HG02852 (cell line): ENCODE results near the gene USP36.
A peak's percentile ranks its signal among the peaks of the same experiment; 100 is the strongest.
"Not testable (repeated sequence)": the region's sequence is repeated elsewhere in the genome, so short reads cannot be mapped to it uniquely, and the experiment has no call there.

ENCODE experiments used
- ATAC-seq: cut with Tn5 transposase; IDR thresholded peaks from one replicate; pipeline ENCODE4 v1.9.1; 2021; ENCODE audit warnings: mild to moderate bottlenecking, moderate library complexity; ENCODE audit not compliant: unreplicated experiment

The USP36 gene

GRCh38 chr17:78840780-78841611 is at the start of gene USP36:
USP36 (minus strand) TSS chr17:78840814; CDS start chr17:78836363, 4,451 bp downstream.
- ATAC-seq, result peak; percentile 86

- ATAC-seq, result not testable (repeated sequence)
Measured at GRCh38 chr17:78890096-78890495, 49.5 kb upstream of the USP36 start.

GRCh38 chr17:78889531-78889930 is 48.9 kb upstream of the USP36 start:
- no peak for ATAC-seq

GRCh38 chr17:78888941-78889518 is 48.4 kb upstream of the USP36 start:
- ATAC-seq, result no peak

GRCh38 chr17:78886954-78887353 is 46.3 kb upstream of the USP36 start:
- no peak for ATAC-seq

GRCh38 chr17:78885956-78886355 is 45.3 kb upstream of the USP36 start:
- no peak for ATAC-seq

- no peak for ATAC-seq
Measured at GRCh38 chr17:78884876-78885667, 44.5 kb upstream of the USP36 start.

- ATAC-seq, result no peak
Measured at GRCh38 chr17:78884148-78884825, 43.7 kb upstream of the USP36 start.

GRCh38 chr17:78883533-78884131 is 43.0 kb upstream of the USP36 start:
- no peak for ATAC-seq

GRCh38 chr17:78883089-78883532 is 42.5 kb upstream of the USP36 start:
- no peak for ATAC-seq

GRCh38 chr17:78882540-78883088 is 42.0 kb upstream of the USP36 start:
- ATAC-seq, result no peak

- no peak for ATAC-seq
Measured at GRCh38 chr17:78879635-78880186, 39.1 kb upstream of the USP36 start.

GRCh38 chr17:78878871-78879527 is 38.4 kb upstream of the USP36 start:
- no peak for ATAC-seq

GRCh38 chr17:78878261-78878660 is 37.6 kb upstream of the USP36 start:
- ATAC-seq, result no peak

GRCh38 chr17:78876954-78877517 is 36.4 kb upstream of the USP36 start:
- ATAC-seq, result not testable (repeated sequence)

- no peak for ATAC-seq
Measured at GRCh38 chr17:78876094-78876597, 35.5 kb upstream of the USP36 start.

GRCh38 chr17:78875363-78876093 is 34.9 kb upstream of the USP36 start:
- ATAC-seq, result no peak
